NCI-H748 (cell line): ENCODE data around the gene SESTD1.
A peak's percentile ranks its signal among the peaks of the same experiment; 100 is the strongest.
"Not testable (repeated sequence)": the region's sequence is repeated elsewhere in the genome, so short reads cannot be mapped to it uniquely, and the experiment has no call there.

Experiments
- DNase-seq: peaks from one replicate; lab custom pipeline; 2025; ENCODE audit not compliant: unreplicated experiment; lab: John Stamatoyannopoulos, UW

SESTD1 gene

GRCh38 chr2:179124282-179124681 lies 140.3 kb downstream of the SESTD1 start:
- no peak for DNase-seq

- no peak for DNase-seq
These were observed 141.4 kb downstream of the SESTD1 start for GRCh38 chr2:179123272-179123662.

- DNase-seq, result no peak
These were observed 156.9 kb downstream of the SESTD1 start for GRCh38 chr2:179107737-179108136.

- DNase-seq, result peak; percentile 100
These were observed 157.8 kb downstream of the SESTD1 start for GRCh38 chr2:179106676-179107428.

GRCh38 chr2:179106342-179106675 lies 158.3 kb downstream of the SESTD1 start:
- DNase-seq, result no peak

- DNase-seq, result no peak
These were observed 159.9 kb downstream of the SESTD1 start for GRCh38 chr2:179104736-179105135.

GRCh38 chr2:179098080-179098689 lies 166.4 kb downstream of the SESTD1 start:
- DNase-seq, result no peak

GRCh38 chr2:179097131-179097530 lies 167.5 kb downstream of the SESTD1 start:
- no peak for DNase-seq

GRCh38 chr2:179096090-179096489 lies 168.5 kb downstream of the SESTD1 start:
- DNase-seq, result peak; percentile 16

GRCh38 chr2:179092912-179093311 lies 171.7 kb downstream of the SESTD1 start:
- peak; percentile 47 for DNase-seq

GRCh38 chr2:179082697-179083096 lies 181.9 kb downstream of the SESTD1 start:
- DNase-seq, result no peak

- DNase-seq, result no peak
These were observed 182.7 kb downstream of the SESTD1 start for GRCh38 chr2:179081954-179082353.

GRCh38 chr2:179072527-179072926 lies 192.1 kb downstream of the SESTD1 start:
- DNase-seq, result no peak

GRCh38 chr2:179071810-179072355 lies 192.7 kb downstream of the SESTD1 start:
- DNase-seq, result no peak

GRCh38 chr2:179070895-179071294 lies 193.7 kb downstream of the SESTD1 start:
- DNase-seq, result no peak

- no peak for DNase-seq
These were observed 194.9 kb downstream of the SESTD1 start for GRCh38 chr2:179069685-179070084.

GRCh38 chr2:179068991-179069643 lies 195.5 kb downstream of the SESTD1 start:
- no peak for DNase-seq

- DNase-seq, result no peak
These were observed 205.5 kb downstream of the SESTD1 start for GRCh38 chr2:179059026-179059700.

GRCh38 chr2:179057737-179058136 lies 206.9 kb downstream of the SESTD1 start:
- peak; percentile 37 for DNase-seq

GRCh38 chr2:179053568-179053967 lies 211.1 kb downstream of the SESTD1 start:
- not testable (repeated sequence) for DNase-seq
